Effector memory CD4-positive, alpha-beta T cell (primary cell): ENCODE results near the gene DTX1.

Experiments used
- DNase-seq, 3 donors: peaks; one replicate each; pipeline ENCODE4 v3.0.0-alpha.2; 2020
- H3K27ac ChIP-seq: 2 replicates; pipeline ENCODE4 v1.7.0; 2013; ENCODE audit warnings: mild to moderate bottlenecking, low read length, moderate library complexity; ENCODE audit not compliant: insufficient read depth, poor library complexity, severe bottlenecking
- H3K27me3 ChIP-seq: replicated peaks from 2 replicates; pipeline ENCODE4 v1.7.0; 2013; ENCODE audit warnings: mild to moderate bottlenecking, low read length; ENCODE audit not compliant: insufficient read depth, control insufficient read depth, poor library complexity, severe bottlenecking
- H3K36me3 ChIP-seq: 2 replicates; pipeline ENCODE4 v1.7.0; 2013; ENCODE audit warnings: mild to moderate bottlenecking, low read length, moderate library complexity; ENCODE audit not compliant: control insufficient read depth, insufficient read depth
- H3K4me1 ChIP-seq: 2 replicates; pipeline ENCODE4 v1.7.0; 2013; ENCODE audit warnings: low read length, mild to moderate bottlenecking; ENCODE audit not compliant: control insufficient read depth, insufficient read depth, poor library complexity, severe bottlenecking
- H3K4me3 ChIP-seq: 2 replicates; pipeline ENCODE4 v1.7.0; 2013; ENCODE audit warnings: low read length, low read depth, mild to moderate bottlenecking; ENCODE audit not compliant: insufficient read depth, poor library complexity, severe bottlenecking
- H3K9me3 ChIP-seq: 2 replicates; pipeline ENCODE4 v1.7.0; 2013; ENCODE audit warnings: mild to moderate bottlenecking, low read length, moderate library complexity; ENCODE audit not compliant: control insufficient read depth

The DTX1 gene

GRCh38 chr12:113070117-113070906 lies 13.8 kb downstream of the DTX1 start:
- DNase-seq: no peak
- no peak overlapping the region for H3K4me3 ChIP-seq
- H3K9me3 ChIP-seq: no peaks in the 10 kb centered on the region
- H3K27ac ChIP-seq: peak overlapping the region; percentile 45
- H3K4me1 ChIP-seq: peaks cover 20% of the 10 kb centered on the region
- peaks cover 3% of the 10 kb centered on the region for H3K36me3 ChIP-seq
- no peaks in the 10 kb centered on the region for H3K27me3 ChIP-seq

- no peaks in the 10 kb centered on the region for H3K9me3 ChIP-seq
- DNase-seq: no peak
- H3K4me3 ChIP-seq: no peak overlapping the region
- H3K36me3 ChIP-seq: peaks cover 3% of the 10 kb centered on the region
- H3K4me1 ChIP-seq: peaks cover 25% of the 10 kb centered on the region
- H3K27ac ChIP-seq: no peak overlapping the region
- no peaks in the 10 kb centered on the region for H3K27me3 ChIP-seq
Observed at GRCh38 chr12:113071135-113072112, 14.9 kb downstream of the DTX1 start.

GRCh38 chr12:113072136-113072535 lies 15.6 kb downstream of the DTX1 start:
- H3K9me3 ChIP-seq: no peaks in the 10 kb centered on the region
- peaks cover 3% of the 10 kb centered on the region for H3K36me3 ChIP-seq

DNA sequence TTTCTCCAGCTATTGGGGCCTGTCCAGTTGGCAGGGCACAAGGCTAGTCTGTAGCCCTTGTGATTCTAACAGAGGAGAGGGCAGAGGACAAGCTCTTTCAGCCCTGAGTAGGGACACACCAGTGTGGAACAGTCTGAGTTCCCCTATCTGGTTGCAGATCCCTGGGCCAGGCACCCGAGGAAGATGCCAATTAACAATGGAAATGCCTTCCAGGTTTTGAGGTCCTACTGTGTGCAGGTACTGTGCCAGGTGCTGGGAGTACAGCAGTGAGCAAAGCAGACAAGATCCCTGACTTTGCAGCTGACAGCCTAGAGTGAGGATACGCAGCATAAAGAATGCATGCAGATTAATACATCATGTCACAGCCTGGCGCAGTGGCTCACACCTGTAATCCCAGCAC lies 17.1 kb downstream of the DTX1 start:
- no peaks in the 10 kb centered on the region for H3K9me3 ChIP-seq
- no peak overlapping the region for H3K4me3 ChIP-seq
- H3K36me3 ChIP-seq: peaks cover 9% of the 10 kb centered on the region
- no peak for DNase-seq
- no peaks in the 10 kb centered on the region for H3K27me3 ChIP-seq
- peaks cover 25% of the 10 kb centered on the region for H3K4me1 ChIP-seq
- H3K27ac ChIP-seq: no peak overlapping the region

More at GRCh38 chr12:113072136-113072535, 15.6 kb downstream of the DTX1 start:
- Histone ChIP-seq H3K27ac (no peak overlapping the region), H3K4me3 (no peak overlapping the region), H3K27me3 (no peaks in the 10 kb centered on the region), H3K4me1 (peaks cover 25% of the 10 kb centered on the region)
- DNase-seq: no peak

- peaks cover 9% of the 10 kb centered on the region for H3K36me3 ChIP-seq
- H3K9me3 ChIP-seq: no peaks in the 10 kb centered on the region
- no peak overlapping the region for H3K27ac ChIP-seq
- H3K4me3 ChIP-seq: no peak overlapping the region
- DNase-seq: no peak
- no peaks in the 10 kb centered on the region for H3K27me3 ChIP-seq
- H3K4me1 ChIP-seq: peaks cover 14% of the 10 kb centered on the region
Observed at GRCh38 chr12:113075137-113075683, 18.7 kb downstream of the DTX1 start.

DNA sequence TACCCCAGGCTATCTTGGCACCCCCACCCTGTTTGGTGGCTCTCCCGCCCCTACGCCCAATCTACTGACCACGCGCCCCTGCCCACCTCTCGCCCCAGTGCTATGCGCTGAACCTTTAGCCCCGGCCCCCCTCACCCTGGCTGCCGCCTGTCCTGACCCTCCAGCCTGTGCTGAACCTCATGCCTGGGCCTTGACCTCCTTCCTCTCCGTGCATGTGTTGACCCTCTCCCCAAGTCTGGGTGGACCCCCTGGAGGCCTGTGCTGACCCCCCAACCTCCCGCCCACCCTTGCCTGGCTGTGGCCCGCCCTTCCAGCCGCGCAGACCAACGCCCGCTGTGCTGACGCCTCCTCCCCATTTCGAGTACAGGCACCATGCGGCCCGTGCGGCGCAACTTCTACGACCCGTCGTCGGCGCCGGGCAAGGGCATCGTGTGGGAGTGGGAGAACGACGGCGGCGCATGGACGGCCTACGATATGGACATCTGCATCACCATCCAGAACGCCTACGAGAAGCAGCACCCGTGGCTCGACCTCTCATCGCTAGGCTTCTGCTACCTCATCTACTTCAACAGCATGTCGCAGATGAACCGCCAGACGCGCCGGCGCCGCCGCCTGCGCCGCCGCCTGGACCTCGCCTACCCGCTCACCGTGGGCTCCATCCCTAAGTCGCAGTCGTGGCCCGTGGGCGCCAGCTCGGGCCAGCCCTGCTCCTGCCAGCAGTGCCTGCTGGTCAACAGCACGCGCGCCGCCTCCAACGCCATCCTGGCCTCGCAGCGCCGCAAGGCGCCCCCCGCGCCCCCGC lies 20.7 kb downstream of the DTX1 start:
- no peaks in the 10 kb centered on the region for H3K27me3 ChIP-seq
- no peaks in the 10 kb centered on the region for H3K9me3 ChIP-seq
- no peak for DNase-seq
- peaks cover 9% of the 10 kb centered on the region for H3K36me3 ChIP-seq
- H3K4me1 ChIP-seq: peaks cover 11% of the 10 kb centered on the region
- no peak overlapping the region for H3K27ac ChIP-seq
- H3K4me3 ChIP-seq: no peak overlapping the region

DNA sequence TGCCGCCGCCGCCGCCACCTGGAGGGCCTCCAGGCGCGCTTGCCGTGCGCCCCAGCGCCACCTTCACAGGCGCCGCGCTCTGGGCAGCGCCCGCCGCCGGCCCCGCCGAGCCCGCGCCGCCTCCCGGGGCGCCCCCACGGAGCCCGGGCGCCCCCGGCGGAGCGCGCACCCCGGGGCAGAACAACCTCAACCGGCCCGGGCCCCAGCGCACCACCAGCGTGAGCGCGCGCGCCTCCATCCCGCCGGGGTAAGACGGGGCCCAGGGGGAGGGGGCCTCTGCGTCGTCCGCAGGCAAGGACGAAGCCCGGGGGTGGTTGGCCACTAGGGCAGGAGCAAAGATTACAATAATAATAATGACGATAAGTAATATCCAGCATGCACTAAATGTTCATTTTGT lies 21.3 kb downstream of the DTX1 start:
- Histone ChIP-seq H3K27ac (no peak overlapping the region), H3K4me3 (no peak overlapping the region), H3K36me3 (peaks cover 9% of the 10 kb centered on the region), H3K9me3 (no peaks in the 10 kb centered on the region), H3K4me1 (peaks cover 11% of the 10 kb centered on the region), H3K27me3 (no peaks in the 10 kb centered on the region)
- no peak for DNase-seq

GRCh38 chr12:113081873-113082272 lies 25.3 kb downstream of the DTX1 start:
- DNase-seq: no peak
- H3K4me3 ChIP-seq: no peak overlapping the region
- no peaks in the 10 kb centered on the region for H3K9me3 ChIP-seq
- H3K4me1 ChIP-seq: peaks cover 17% of the 10 kb centered on the region
- no peak overlapping the region for H3K27ac ChIP-seq
- no peaks in the 10 kb centered on the region for H3K27me3 ChIP-seq
- H3K36me3 ChIP-seq: peaks cover 9% of the 10 kb centered on the region

DNA sequence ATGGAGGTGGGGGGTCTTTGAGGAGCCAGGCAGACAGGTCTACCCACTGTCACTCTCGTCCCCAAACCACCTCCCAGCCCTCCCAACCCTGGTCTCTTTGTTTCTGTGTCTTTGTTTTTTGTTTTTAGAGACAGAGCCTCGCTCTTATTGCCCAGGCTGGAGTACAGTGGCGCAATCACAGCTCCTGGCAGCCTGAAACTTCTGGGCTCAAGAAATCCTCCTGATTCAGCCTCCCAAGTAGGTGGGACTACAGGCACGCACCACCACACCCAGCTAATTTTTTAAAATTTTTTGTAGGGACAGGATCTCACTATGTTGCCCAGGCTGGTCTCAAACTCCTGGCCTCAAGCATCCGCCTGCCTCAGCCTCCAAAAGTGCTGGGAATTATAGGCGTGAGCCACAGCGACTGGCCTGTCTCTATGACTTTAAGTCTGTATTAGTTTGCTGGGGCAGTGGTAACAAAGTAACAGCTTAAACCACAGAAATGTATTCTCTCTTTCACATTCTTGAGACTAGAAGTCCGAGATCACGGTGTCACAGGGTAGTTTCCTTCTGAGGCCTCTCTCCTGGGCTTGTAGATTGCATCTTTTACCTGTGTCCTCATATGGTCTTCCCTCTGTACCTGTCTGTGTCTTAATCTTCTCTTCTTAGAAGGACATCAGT lies 26.1 kb downstream of the DTX1 start:
- Histone ChIP-seq H3K4me3 (no peak overlapping the region), H3K27ac (no peak overlapping the region), H3K36me3 (peaks cover 9% of the 10 kb centered on the region), H3K4me1 (peaks cover 24% of the 10 kb centered on the region), H3K9me3 (no peaks in the 10 kb centered on the region), H3K27me3 (no peaks in the 10 kb centered on the region)
- DNase-seq: no peak
